HG02571 (cell line): Measurements from ENCODE around the gene GMCL1.
"Not testable (repeated sequence)": the region's sequence is repeated elsewhere in the genome, so short reads cannot be mapped to it uniquely, and the experiment has no call there.

ENCODE experiments used
- ATAC-seq: cut with Tn5 transposase; IDR thresholded peaks from one replicate; pipeline ENCODE4 v1.9.1; 2021; ENCODE audit warnings: mild to moderate bottlenecking, moderate library complexity; ENCODE audit not compliant: unreplicated experiment

The GMCL1 gene

DNA sequence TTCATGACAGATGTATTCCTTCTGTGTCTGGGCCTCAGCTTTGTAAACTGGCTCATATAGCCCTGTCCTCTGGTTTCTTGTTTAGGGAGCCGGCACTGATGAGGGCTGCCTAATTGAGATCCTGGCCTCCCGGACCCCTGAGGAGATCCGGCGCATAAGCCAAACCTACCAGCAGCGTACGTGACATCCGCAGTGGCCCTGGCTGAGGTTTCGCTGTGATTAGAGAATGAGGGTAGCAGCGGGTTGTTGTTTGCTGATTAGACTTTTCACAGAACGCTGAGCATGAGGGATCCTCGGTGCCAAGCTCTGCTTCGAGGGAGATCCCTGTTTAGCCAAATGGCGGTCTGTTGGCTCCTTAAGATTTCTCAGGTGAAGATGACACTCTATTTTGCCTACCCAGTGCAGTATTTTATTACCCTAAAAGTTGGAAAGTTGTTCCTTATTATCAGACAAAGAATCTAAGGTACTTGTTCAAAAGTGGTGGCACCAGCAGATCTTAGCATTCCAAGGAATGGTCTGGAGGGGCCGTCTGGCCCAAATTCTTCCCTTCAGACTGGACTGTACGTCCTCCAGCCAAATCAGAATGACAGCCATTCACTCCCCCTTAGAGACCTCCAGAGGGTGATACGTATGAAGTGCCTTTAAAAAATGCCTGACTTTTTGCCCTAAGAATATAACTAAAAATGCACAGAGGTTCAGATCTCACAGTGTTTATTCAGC lies 21.5 kb upstream of the GMCL1 start:
- no peak for ATAC-seq

DNA sequence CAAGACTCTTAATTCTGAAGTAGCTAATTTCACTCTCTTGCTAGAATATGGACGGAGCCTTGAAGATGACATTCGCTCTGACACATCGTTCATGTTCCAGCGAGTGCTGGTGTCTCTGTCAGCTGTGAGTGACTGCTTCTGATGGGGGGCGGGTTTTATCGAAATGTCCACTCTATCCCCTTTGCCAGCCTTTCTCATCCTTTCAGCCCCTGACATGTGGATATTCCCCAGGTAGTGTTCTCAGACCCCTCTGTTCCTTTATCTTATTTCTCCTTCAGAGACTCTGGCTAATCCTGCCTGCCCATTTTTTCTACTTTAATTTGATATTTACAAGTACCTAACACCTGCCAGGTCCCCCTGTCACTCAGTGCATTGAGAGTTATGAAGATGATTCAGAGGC lies 18.9 kb upstream of the GMCL1 start:
- ATAC-seq, result no peak

DNA sequence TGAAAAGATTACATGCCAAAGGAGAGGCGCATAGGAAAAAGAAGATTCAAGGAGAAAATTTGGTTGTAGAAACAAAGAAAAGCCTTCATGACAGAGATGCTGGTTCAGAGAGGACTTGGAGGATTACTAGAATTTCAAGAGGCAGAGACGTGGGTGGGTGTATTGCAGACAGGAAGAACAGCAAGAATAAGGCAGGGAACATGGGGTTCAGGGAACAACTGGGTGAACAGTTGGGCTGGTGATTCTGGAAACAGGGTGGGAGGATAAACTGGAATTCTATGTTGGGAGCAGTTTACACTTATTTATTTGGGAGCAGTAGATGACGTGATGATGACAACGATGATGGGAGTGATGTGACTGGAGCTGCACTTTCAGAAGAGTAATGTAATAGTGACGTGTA lies 18.4 kb upstream of the GMCL1 start:
- ATAC-seq, result no peak

DNA sequence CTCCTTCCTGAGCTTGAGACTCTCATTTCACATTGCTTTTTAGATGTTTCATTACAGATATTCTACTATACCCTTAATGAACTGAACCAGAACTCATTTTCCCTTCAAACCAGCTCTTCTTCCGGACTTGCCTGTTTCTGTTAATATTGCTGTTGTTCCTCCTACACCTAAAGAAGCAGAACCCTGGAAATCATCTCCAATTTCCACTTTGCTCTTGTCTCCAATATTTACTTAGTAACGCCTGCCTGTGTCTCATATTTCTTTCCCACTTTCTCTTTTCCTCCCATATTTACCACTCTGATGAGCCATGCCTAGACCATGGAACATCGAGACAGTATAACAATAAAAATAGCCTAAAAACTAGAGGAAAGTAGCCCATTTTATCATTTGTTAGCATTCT lies 17.9 kb upstream of the GMCL1 start:
- no peak for ATAC-seq

DNA sequence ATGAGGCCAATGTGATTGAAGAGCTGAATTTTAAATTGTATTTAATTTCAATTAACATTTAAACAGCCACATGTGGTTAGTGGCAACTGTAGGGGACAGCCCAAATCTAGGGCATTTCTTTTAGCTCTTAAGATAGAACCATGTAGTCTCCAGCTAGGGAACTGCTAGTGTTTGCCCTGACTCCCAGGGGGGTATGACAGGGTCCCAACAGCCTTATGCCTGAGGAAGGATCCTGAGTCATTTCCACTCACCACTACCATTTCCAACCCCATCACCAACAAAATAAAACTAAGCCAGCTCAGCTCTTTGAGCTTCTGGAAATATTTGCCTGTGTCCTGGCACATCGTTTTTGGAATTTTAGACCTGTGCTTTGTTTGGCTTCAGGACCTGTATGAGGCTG lies 13.7 kb upstream of the GMCL1 start:
- no peak for ATAC-seq

DNA sequence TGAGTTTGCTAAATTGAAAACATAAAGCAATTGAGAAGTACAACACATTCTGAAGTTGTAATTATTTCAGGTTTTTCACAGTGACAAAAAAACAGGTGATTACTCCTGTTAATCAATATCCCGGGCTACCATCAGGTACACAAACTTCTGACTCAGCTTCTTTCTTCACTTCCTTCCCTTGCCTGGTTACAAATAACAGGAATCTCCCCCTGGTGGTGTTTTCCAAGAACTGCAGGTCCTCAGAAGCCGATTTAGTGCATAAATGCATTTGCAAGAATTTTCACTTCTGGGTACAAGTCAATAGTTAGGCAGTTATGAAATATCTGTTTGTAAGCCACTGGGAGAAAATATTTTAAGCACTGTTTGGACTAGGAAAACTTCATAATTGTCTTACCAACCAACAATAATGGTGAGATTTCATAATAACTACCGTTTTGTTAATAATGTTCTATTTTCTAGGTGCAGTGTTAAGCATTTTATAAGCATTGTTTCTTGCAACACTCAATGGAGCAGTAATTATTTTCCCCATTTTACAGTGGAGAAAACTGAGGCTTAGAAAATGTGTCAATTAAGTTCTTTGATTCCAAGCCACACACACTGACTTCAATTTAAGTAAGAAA lies 12.4 kb upstream of the GMCL1 start:
- no peak for ATAC-seq

DNA sequence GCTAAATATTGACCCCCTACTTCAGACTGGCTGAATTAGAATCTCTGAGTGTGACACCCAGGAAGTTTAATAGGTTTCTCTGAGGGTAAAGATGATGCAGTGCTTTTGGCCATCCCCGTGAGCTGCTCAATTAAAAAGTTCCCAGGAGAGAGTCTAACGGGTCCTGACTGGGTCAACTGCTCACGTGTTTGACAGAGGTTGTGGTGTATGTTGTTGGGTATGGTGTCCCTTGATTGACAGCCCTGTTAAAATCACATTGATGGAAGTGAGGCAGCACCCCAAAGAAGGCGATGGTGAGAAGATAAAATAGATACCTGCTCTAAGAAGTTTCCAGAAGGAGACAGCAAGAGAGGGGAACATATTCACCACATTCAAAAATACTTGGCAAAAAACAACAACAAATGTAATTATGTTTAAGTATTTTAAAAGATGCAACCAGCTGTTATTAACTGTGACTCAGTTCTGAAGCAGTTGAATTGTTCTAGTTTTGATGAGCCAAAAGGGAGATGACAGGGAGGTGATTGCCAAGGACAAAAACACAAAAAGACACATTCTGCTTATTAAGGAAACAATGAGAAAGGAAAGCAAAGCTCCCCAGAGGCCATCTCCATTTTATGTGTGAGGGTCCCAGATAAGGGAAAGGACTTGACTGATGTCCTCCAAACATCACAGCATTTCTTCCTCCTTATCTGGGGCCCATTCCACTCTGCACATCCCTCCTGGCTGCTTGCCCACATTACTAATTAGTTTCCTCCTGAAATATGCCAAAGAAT lies 11.5 kb upstream of the GMCL1 start:
- no peak for ATAC-seq

DNA sequence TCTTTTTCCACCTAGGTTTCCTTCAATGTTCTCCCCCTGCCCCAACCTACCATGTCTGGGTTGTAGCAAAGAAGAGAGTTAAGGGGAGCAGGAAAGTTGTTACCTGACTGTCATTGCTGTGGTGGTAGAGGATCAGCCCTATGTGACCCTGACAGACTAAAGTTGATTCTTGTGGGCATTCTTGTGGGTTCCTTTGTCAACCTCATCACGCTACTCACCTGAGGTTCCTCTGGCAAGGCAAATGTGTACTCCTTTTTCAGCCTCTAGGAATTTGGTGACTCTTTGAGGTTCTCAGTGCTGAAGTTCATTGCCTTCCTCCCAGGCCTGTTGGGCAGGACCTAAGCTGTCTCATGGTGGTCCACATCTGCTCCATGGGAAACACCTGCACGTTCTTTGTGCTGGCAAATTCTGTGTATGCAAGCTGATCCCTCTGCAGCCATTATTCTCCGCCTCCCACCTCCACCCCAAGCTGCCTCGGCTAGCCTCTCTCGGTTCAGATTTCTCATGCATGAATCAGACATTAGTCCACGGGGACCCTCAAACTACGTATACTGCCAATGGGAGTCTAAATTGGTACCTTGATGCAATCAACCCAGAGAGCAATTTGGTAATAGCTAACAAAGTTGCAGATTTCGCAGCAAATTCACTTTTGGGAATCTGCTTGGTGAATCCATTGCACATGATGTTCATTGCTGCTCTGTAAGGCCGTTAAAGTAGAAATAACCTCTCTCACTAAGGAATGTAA lies 1.5 kb upstream of the GMCL1 start:
- ATAC-seq, result no peak

DNA sequence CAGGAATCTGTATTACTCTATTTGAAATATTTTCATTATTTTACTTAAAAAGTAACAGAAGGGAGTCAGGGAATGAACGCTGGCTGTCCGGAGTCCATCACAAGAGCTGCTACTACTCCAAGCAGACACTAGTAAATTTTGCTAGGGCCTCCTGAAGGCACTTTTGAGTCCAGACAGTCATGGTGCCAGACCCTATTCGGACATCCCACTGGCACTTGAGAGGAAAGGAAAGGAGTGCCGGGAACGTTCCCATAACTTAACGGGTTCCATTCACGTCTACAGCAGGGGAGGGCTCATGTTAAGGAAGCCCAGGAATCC lies 563 bp upstream of the GMCL1 start:
- peak; percentile 3 for ATAC-seq

DNA sequence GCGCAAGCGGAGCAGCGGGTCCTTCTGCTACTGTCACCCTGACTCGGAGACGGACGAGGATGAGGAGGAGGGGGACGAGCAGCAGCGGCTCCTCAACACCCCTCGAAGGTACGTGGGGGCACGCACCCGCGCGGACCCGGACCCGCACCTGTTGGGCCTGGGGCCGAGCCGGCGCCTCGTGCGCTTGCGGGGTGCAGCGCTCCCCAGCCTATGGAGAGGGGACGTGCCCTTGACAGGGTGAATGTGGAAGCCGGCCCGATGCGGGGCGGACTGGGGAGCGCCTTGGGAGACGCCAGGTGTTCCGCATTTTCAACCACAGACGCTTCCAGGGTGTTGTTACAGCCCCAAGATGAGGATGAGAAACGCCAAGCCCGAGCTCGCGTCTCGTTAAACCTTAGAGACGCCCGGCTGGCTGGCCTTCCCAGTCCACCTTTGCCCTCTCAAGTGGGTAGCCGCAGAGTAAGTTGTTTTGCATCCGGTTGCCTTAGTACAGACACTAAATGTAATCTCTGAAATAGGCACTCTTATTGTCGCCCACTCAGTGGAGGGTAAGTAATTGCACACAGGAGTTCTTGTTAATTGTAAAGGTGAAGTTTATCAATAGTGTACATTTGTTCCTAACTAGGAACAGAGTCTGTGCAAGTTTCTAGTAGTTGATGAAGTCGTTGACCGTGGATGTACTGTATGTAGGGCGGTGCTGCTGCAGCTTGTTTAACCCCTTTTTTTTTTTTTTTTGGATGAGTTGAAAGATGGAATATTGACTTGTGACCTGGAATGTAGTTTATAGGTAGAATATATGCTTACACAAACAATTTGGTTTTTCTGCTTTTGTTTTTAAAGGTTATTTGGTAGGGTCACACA lies 815 bp downstream of the GMCL1 start:
- peak; percentile 24 for ATAC-seq

DNA sequence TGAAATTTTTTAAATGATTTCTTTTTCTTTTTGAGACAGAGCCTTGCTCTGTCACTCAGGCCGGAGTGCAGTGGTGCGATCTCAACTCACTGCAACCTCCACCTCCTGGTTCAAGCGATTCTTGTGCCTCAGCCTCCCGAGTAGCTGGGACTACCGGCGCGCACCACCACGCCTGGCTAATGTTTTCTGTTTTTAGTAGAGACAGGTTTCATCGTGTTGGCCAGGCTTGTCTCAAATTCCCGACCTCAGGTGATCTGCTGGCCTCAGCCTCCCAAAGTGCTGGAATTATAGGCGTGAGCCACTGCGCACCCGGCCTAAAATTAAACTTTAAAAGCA lies 1.4 kb downstream of the GMCL1 start:
- not testable (repeated sequence) for ATAC-seq

DNA sequence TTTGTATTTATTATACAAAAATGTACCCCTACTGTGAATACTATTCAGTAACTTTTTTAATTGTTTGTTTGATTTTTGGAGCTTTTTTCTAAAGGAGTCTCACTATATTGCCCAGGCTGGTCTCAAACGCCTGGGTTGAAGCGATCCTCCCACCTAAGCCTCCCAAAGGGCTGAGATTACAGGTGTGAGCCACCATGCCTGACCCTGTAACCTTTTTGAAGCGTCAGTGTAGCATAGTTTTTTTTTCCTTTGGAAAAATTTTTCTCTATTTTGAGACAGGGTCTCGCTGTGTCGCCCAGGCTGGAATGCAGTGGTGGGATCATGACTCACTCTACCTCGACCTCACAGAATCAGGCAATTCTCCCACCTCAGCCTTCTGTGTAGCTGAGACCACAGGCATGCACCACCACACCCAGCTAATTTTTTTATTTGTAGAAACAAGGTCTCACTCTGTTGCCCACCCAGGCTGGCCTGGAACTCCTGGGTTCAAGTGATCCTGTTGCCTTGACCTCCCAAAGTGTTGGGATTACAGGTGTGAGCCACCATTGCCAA lies 2.0 kb downstream of the GMCL1 start:
- no peak for ATAC-seq

DNA sequence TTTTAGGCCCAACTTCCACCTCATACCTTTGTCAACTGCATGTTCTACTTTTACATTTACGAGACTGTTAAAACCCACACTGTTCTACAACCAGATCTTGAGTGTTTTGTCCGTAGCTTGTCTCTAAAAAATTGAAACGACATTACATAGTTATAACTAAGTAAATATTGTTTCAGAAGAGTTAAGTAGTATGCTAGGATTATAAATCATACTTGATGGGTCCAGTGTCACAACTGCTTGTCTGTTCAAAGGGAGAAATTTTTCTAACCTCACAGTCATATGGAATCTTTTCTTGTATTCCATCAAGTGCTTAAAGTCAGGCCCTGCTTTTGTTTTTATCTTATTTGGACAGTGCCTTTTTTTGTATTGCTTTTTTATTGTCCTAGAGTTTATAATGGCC lies 4.3 kb downstream of the GMCL1 start:
- no peak for ATAC-seq

DNA sequence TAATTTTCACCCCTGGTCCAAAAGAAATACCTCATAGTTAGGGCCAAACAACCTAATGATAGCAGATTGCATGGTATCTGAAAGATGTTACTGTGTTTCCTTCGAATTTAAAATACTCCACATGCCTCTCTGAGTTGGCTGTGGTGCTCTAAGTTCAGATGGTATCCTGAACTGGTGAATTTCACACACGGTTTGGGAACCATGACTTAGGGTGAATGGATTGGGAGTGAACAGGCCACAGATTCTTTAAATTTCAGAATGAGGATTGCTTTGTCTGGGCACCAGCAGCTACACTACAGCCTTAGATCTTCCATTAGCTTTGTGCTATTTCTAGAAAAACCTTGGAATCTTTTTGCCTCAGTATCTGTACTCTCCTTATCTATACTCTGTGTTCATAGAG lies 6.2 kb downstream of the GMCL1 start:
- ATAC-seq, result no peak

DNA sequence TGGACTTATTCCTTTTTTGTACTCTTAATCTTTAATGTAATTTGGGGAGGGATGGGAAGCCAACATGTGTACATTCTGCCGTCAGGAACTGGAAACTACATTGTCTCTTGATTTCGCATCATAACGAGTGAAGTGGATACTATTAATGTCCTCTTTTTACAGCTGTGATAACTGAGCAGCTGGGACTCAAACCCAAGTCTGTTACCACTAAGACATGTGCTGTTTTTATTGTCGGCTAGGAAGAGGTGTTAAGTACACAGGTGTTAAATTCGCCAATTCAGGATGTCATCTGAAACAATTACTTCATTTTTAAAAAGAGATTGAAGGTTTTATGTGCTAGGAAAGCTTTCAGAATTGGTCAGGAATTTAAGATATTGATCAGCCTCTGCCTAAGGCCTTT lies 6.9 kb downstream of the GMCL1 start:
- no peak for ATAC-seq

DNA sequence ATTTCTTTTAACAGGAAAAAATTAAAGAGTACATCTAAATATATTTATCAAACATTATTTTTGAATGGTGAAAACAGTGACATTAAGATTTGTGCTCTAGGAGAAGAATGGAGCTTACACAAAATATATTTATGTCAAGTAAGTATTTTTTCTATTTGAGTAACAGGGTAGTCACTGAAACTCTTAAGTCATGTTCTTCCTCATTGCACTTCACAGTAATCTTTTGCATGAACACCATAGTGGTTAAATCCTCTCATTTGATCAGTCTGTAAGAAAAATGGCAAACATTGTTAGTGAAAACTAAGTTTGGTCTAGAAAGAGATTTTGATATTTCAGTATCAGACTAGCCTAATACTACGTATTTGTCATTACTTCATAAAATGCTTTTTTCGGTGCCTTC lies 8.1 kb downstream of the GMCL1 start:
- ATAC-seq, result no peak

DNA sequence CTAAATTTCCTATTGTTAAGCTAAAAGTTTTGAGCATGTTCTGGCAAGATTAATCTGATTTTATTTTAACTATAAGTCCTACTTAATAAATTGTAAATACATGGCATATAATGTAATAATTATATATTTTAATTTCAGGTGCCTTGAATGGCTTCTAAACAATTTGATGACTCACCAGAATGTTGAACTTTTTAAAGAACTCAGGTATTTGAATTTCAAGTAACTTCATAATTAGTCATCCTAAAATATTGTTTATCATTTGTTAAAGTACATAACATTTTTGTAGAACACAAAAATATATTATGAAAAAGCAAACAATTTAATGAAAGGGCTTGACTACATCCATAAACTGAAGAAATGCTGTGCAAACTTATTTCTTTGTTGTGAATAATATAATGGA lies 14.5 kb downstream of the GMCL1 start:
- ATAC-seq, result no peak

DNA sequence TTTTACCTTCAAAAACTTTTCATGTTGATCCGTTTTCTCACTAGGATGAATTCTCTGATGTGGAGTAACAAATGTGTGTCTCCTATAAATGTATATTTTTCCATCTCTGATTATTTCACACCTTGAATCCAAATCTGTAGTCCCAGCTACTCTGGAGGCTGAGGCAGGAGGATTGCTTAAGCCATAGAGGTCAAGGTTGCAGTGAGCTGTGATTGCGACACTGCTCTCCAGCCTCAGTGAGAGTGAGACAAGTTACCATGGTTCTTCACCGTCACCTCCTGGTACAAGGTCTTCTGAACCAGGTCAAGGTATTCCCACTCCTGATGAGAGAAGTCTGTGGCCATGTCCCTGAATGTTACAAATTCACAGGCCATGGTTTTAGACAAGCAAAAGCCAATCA lies 15.1 kb downstream of the GMCL1 start:
- ATAC-seq, result no peak

DNA sequence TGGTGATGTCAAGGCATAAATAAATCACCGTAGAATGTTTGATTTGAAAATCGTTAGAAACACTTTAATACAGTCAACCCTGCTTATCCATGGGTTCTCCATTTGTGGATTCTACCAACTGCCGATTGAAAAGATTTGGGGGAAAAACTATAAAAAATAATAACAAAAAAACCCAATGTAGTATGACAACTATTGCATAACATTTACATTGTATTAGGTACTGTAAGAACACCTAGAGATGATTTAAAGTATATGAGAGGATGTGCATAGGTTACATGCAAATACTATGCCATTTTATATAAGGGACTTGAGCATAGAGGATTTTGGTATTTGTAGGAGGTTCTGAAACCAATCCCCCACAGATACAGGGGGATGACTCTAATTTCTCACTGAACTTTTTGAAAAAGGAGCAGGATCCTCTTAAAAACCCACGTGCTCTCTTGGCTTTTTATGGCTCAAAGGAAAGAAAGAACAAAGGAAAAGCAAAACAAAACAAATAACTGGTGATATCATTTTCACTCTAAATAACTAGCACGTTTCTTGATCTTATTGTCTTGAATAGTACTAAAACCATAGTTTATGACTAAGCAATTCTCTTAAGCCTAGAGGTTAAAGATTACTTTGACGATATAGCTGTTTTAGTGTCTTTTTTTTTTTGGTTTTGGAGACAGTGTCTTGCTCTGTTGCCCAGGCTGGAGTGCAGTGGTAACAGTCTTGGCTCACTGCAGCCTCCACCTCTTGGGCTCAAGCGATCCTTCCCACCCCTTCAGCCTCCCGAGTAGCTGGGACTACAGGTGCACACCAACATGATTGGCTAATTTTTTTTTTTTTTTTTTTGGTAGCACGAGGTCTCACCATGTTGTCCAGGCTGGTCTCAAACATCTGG lies 17.0 kb downstream of the GMCL1 start:
- no peak for ATAC-seq
